Tibial artery (tissue), 4 donors: ENCODE results near the gene KIAA0825.

Source experiments
- DNase-seq, 2 donors: peaks; one replicate each; pipeline ENCODE4 v3.0.0-alpha.2; 2019
- H3K27ac ChIP-seq, 2 donors: fragments of 200-600 bp; sonication (generic) in 1 of 2; 1 replicate in 1 of 2; 2 replicates in 1 of 2; pipeline ENCODE4 v1.5.1; 2018 to 2019; ENCODE audit warnings: mild to moderate bottlenecking in 1 of 2
- H3K27me3 ChIP-seq, 2 donors: fragments of 200-600 bp; sonication (generic) in 1 of 2; one replicate each; pipeline versions ENCODE4 v1.5.1 to v1.6.0; 2016 to 2019
- H3K36me3 ChIP-seq, 3 donors: fragments of 200-600 bp; sonication (generic) in 2 of 3; one replicate each; pipeline ENCODE4 v1.5.1; 2016 to 2019; ENCODE audit warnings: mild to moderate bottlenecking in 2 of 3
- H3K4me1 ChIP-seq, 4 donors: fragments of 200-600 bp; sonication (generic) in 2 of 4; 1 replicate in 3 of 4; 2 replicates in 1 of 4; pipeline ENCODE4 v1.5.1; 2016 to 2019
- H3K4me3 ChIP-seq, 2 donors: fragments of 200-600 bp; sonication (generic) in 1 of 2; 1 replicate in 1 of 2; 2 replicates in 1 of 2; pipeline ENCODE4 v1.5.1; 2018 to 2019; ENCODE audit warnings: mild to moderate bottlenecking in 2 of 2
- H3K9me3 ChIP-seq, 3 donors: fragments of 200-600 bp; sonication (generic) in 1 of 3; one replicate each; pipeline ENCODE4 v1.5.1; 2016 to 2019
- CTCF ChIP-seq, 2 experiments: fragments of 200-600 bp in 1 of 2; fragments of 450-650 bp in 1 of 2; IDR thresholded peaks; one replicate each; pipeline ENCODE4 v1.5.1; 2017 to 2019; ENCODE audit warnings: antibody characterized with exemption in 2 of 2, mild to moderate bottlenecking in 1 of 2, moderate library complexity in 1 of 2
- intact Hi-C: fragments of 100-400 bp; cut with DNase I; formaldehyde crosslinking; loops from one replicate; pipeline ENCODE4 v1.15.0; 2023; ENCODE audit warnings: low total_unique reads

The KIAA0825 gene

GRCh38 chr5:94516148-94516547 lies 102.3 kb downstream of the KIAA0825 start:
- no peaks in the 10 kb centered on the region for H3K4me1 ChIP-seq
- no peak overlapping the region for H3K4me3 ChIP-seq
- no peak overlapping the region for H3K27ac ChIP-seq
- no peak for TF ChIP-seq CTCF (IDR thresholded peaks at IDR 0.05)
- H3K36me3 ChIP-seq = no peaks in the 10 kb centered on the region
- H3K9me3 ChIP-seq = no peaks in the 10 kb centered on the region
- intact Hi-C loops = no loop called here
- DNase-seq = no peak
- H3K27me3 ChIP-seq = no peaks in the 10 kb centered on the region

- Histone ChIP-seq H3K9me3 (no peaks in the 10 kb centered on the region), H3K4me3 (no peak overlapping the region), H3K36me3 (no peaks in the 10 kb centered on the region), H3K27ac (no peak overlapping the region), H3K4me1 (no peaks in the 10 kb centered on the region), H3K27me3 (no peaks in the 10 kb centered on the region)
- DNase-seq = no peak
- TF ChIP-seq CTCF (IDR thresholded peaks at IDR 0.05) = no peak
- intact Hi-C loops = no loop called here
Observed at GRCh38 chr5:94508461-94509148, 109.8 kb downstream of the KIAA0825 start.

- no peaks in the 10 kb centered on the region for H3K4me1 ChIP-seq
- no peaks in the 10 kb centered on the region for H3K36me3 ChIP-seq
- no peak for TF ChIP-seq CTCF (IDR thresholded peaks at IDR 0.05)
- DNase-seq = no peak
- intact Hi-C loops = no loop called here
- H3K27me3 ChIP-seq = no peaks in the 10 kb centered on the region
- H3K4me3 ChIP-seq = no peak overlapping the region
- H3K27ac ChIP-seq = no peak overlapping the region
- H3K9me3 ChIP-seq = no peaks in the 10 kb centered on the region
Observed at GRCh38 chr5:94505327-94506068, 112.9 kb downstream of the KIAA0825 start.

GRCh38 chr5:94503677-94504076 lies 114.7 kb downstream of the KIAA0825 start:
- no peak for TF ChIP-seq CTCF (IDR thresholded peaks at IDR 0.05)
- no peaks in the 10 kb centered on the region for H3K36me3 ChIP-seq
- H3K27ac ChIP-seq = no peak overlapping the region
- intact Hi-C loops = no loop called here
- H3K27me3 ChIP-seq = no peaks in the 10 kb centered on the region
- DNase-seq = no peak
- H3K4me3 ChIP-seq = no peak overlapping the region
- H3K9me3 ChIP-seq = no peaks in the 10 kb centered on the region
- no peaks in the 10 kb centered on the region for H3K4me1 ChIP-seq

GRCh38 chr5:94501365-94501764 lies 117.0 kb downstream of the KIAA0825 start:
- Histone ChIP-seq H3K4me1 (no peaks in the 10 kb centered on the region), H3K27ac (no peak overlapping the region), H3K4me3 (no peak overlapping the region), H3K36me3 (no peaks in the 10 kb centered on the region), H3K9me3 (no peaks in the 10 kb centered on the region), H3K27me3 (no peaks in the 10 kb centered on the region)
- DNase-seq = no peak
- intact Hi-C loops = no loop called here
- no peak for TF ChIP-seq CTCF (IDR thresholded peaks at IDR 0.05)
